RWPE2 (cell line): ENCODE data around the gene CFAP46.

Experiments used
- ATAC-seq: fragments of 200-7000 bp; cut with Tn5 transposase; 3 replicates; pipeline ENCODE4 v1.9.1; 2021; ENCODE audit warnings: low read depth
- DNase-seq: peaks from one replicate; pipeline ENCODE4 v3.0.0-alpha.2; 2020; ENCODE audit warnings: low spot score
- H3K27ac ChIP-seq: fragments of 450-650 bp; 2 replicates; pipeline ENCODE4 v1.5.1; 2017; ENCODE audit warnings: mild to moderate bottlenecking; ENCODE audit not compliant: poor library complexity, severe bottlenecking
- H3K27me3 ChIP-seq: fragments of 250-450 bp; sonication (Bioruptor Pico); 2 replicates; pipeline ENCODE4 v1.5.1; 2021; ENCODE audit warnings: mild to moderate bottlenecking, moderate library complexity; ENCODE audit not compliant: insufficient read depth, poor library complexity, severe bottlenecking
- H3K36me3 ChIP-seq: fragments of 250-450 bp; sonication (Bioruptor Pico); 2 replicates; pipeline ENCODE4 v1.5.1; 2020; ENCODE audit warnings: low read depth, mild to moderate bottlenecking, moderate library complexity
- H3K4me1 ChIP-seq: fragments of 250-450 bp; sonication (Bioruptor Pico); 2 replicates; pipeline ENCODE4 v1.5.1; 2021; ENCODE audit warnings: mild to moderate bottlenecking, moderate library complexity; ENCODE audit not compliant: insufficient read depth, poor library complexity, severe bottlenecking
- H3K4me3 ChIP-seq: fragments of 250-450 bp; sonication (Bioruptor Pico); 2 replicates; pipeline ENCODE4 v1.5.1; 2021; ENCODE audit warnings: mild to moderate bottlenecking, moderate library complexity; ENCODE audit not compliant: severe bottlenecking
- H3K9me3 ChIP-seq: fragments of 250-450 bp; sonication (Bioruptor Pico); 2 replicates; pipeline ENCODE4 v1.5.1; 2021; ENCODE audit warnings: mild to moderate bottlenecking, moderate library complexity; ENCODE audit not compliant: severe bottlenecking
- CTCF ChIP-seq: fragments of 450-650 bp; IDR thresholded peaks from one replicate; pipeline ENCODE4 v1.5.1; 2017; ENCODE audit warnings: mild to moderate bottlenecking, moderate library complexity; ENCODE audit not compliant: poor library complexity, severe bottlenecking

CFAP46 gene

GRCh38 chr10:132783940-132784865 is 158.2 kb downstream of the CFAP46 start:
- no peak for TF ChIP-seq CTCF
- no peak overlapping the region for H3K27ac ChIP-seq
- no peaks in the 10 kb centered on the region for H3K36me3 ChIP-seq
- no peaks in the 10 kb centered on the region for H3K9me3 ChIP-seq
- H3K4me3 ChIP-seq: no peak overlapping the region
- DNase-seq (no peak), ATAC-seq (no peak)
- H3K27me3 ChIP-seq: peaks cover 48% of the 10 kb centered on the region
- no peaks in the 10 kb centered on the region for H3K4me1 ChIP-seq

GRCh38 chr10:132783165-132783939 is 159.0 kb downstream of the CFAP46 start:
- H3K4me1 ChIP-seq: no peaks in the 10 kb centered on the region
- H3K9me3 ChIP-seq: no peaks in the 10 kb centered on the region
- H3K36me3 ChIP-seq: no peaks in the 10 kb centered on the region
- no peak overlapping the region for H3K27ac ChIP-seq
- H3K4me3 ChIP-seq: no peak overlapping the region
- DNase-seq (no peak), ATAC-seq (no peak)
- TF ChIP-seq CTCF: no peak
- H3K27me3 ChIP-seq: peaks cover 40% of the 10 kb centered on the region

GRCh38 chr10:132781556-132781955 is 160.8 kb downstream of the CFAP46 start:
- ATAC-seq (no peak), DNase-seq (no peak)
- peaks cover 23% of the 10 kb centered on the region for H3K27me3 ChIP-seq
- H3K4me3 ChIP-seq: no peak overlapping the region
- no peaks in the 10 kb centered on the region for H3K9me3 ChIP-seq
- no peak overlapping the region for H3K27ac ChIP-seq
- TF ChIP-seq CTCF: no peak
- H3K4me1 ChIP-seq: no peaks in the 10 kb centered on the region
- H3K36me3 ChIP-seq: no peaks in the 10 kb centered on the region

GRCh38 chr10:132780356-132780755 is 162.0 kb downstream of the CFAP46 start:
- peaks cover 19% of the 10 kb centered on the region for H3K27me3 ChIP-seq
- no peak for TF ChIP-seq CTCF
- no peaks in the 10 kb centered on the region for H3K9me3 ChIP-seq
- H3K4me3 ChIP-seq: no peak overlapping the region
- DNase-seq (no peak), ATAC-seq (no peak)
- H3K36me3 ChIP-seq: no peaks in the 10 kb centered on the region
- no peak overlapping the region for H3K27ac ChIP-seq
- H3K4me1 ChIP-seq: no peaks in the 10 kb centered on the region
